Activated T-cell treated with anti-CD3 and anti-CD28 coated beads, Interleukin-2, amount 50 U/mL, for 4 hours (primary cell): ENCODE data around the gene ABCC3. TPM values are rescaled to one million over a fixed set of nuclear protein-coding genes. Genes with fewer than 3 reads are reported as not detected.

Experiments used
- ATAC-seq, 2 donors: fragments of 200-7000 bp; cut with Tn5 transposase; one replicate each; pipeline ENCODE4 v1.10.0; 2021
- DNase-seq: peaks from one replicate; pipeline ENCODE4 v3.0.0-alpha.2; 2020
- H3K27me3 Mint-ChIP-seq: one replicate; pipeline ENCODE4 v1.8.0; 2021; ENCODE audit warnings: low read depth, mixed read lengths
- H3K36me3 Mint-ChIP-seq: one replicate; pipeline ENCODE4 v1.8.0; 2022; ENCODE audit warnings: mixed read lengths; ENCODE audit not compliant: insufficient read depth
- H3K4me1 Mint-ChIP-seq: one replicate; pipeline ENCODE4 v1.8.0; 2021; ENCODE audit warnings: low read depth, mixed read lengths
- H3K4me3 Mint-ChIP-seq: one replicate; pipeline ENCODE4 v1.8.0; 2021; ENCODE audit warnings: mild to moderate bottlenecking, moderate library complexity, mixed read lengths
- H3K9me3 Mint-ChIP-seq: one replicate; pipeline ENCODE4 v1.8.0; 2021; ENCODE audit warnings: mixed read lengths
- total RNA-seq, 3 donors: library from RNA; stranded (reverse); gene quantifications; one replicate each; pipeline ENCODE4 v1.2.1, GENCODE V29; 2021

ABCC3 gene, protein sequence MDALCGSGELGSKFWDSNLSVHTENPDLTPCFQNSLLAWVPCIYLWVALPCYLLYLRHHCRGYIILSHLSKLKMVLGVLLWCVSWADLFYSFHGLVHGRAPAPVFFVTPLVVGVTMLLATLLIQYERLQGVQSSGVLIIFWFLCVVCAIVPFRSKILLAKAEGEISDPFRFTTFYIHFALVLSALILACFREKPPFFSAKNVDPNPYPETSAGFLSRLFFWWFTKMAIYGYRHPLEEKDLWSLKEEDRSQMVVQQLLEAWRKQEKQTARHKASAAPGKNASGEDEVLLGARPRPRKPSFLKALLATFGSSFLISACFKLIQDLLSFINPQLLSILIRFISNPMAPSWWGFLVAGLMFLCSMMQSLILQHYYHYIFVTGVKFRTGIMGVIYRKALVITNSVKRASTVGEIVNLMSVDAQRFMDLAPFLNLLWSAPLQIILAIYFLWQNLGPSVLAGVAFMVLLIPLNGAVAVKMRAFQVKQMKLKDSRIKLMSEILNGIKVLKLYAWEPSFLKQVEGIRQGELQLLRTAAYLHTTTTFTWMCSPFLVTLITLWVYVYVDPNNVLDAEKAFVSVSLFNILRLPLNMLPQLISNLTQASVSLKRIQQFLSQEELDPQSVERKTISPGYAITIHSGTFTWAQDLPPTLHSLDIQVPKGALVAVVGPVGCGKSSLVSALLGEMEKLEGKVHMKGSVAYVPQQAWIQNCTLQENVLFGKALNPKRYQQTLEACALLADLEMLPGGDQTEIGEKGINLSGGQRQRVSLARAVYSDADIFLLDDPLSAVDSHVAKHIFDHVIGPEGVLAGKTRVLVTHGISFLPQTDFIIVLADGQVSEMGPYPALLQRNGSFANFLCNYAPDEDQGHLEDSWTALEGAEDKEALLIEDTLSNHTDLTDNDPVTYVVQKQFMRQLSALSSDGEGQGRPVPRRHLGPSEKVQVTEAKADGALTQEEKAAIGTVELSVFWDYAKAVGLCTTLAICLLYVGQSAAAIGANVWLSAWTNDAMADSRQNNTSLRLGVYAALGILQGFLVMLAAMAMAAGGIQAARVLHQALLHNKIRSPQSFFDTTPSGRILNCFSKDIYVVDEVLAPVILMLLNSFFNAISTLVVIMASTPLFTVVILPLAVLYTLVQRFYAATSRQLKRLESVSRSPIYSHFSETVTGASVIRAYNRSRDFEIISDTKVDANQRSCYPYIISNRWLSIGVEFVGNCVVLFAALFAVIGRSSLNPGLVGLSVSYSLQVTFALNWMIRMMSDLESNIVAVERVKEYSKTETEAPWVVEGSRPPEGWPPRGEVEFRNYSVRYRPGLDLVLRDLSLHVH (N-terminal part only)
- under 1 TPM; 0.26 to 0.63 (median 0.49) TPM for total RNA-seq

DNA sequence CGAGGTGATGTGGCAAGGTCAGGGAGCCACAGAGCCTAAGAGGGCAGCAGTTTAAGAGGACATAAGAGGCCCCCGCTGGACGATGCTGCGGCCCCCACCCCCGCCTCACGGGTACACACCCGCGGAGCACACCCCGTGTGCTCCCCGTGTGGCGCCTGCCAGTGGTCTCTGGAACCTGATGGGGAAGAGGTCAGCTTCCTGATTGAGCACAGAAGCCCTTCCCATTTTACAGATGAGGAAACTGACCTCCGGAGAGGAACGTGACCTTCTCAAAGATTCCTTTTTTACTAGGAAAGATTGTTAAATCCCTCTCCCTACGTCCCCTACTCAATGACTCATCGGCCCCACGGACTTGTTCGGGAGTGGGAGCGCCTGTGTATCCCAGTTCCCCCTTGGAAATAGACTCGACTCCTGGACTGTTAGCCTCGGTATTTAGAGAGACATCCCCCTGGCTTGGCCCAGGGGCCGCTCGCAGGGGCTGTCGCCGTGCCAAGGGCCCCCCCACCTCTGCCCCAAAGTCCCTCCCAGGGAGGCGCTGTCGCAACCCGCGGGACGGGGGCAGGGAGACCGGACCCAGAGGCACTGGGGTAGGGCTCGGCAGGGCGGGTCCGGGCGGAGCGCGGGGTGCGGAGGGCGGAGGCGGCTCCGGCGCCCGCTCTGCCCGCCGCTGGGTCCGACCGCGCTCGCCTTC is at the start of gene ABCC3:
Gene ABCC3, plus strand, starts transcription at position 658 of the 691 bp plus-strand sequence. CDS start 56 bp downstream, outside the sequence.
- Mint-ChIP-seq H3K36me3 (no peaks in the 10 kb centered on the region), H3K4me3 (no peak within 1 kb of the TSS), H3K27me3 (peaks cover 84% of the 10 kb centered on the region), H3K4me1 (no peaks in the 10 kb centered on the region), H3K9me3 (no peaks in the 10 kb centered on the region)
- DNase-seq (no peak), ATAC-seq (peak; percentile 31 to 64)

DNA sequence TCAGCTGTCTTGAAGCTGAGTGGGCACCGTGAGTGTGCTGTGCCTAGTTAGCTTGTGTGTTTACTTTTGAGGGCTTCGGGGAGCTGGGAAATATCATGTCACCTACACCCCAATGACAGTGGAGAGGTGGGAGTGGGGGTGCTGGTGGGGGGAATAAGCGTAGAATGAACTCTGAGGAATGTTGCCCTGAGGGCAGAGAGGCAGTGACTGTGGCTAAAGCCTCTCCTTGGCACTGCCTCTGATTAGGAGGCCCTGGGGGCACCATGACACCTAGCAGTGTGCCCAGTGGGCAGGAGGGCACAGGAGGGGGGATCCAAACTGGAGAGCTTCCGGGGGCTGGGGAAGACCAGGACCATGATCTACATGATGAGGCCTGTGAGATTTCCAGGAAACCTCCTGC is 49.3 kb upstream of the ABCC3 start:
- no peaks in the 10 kb centered on the region for H3K9me3 Mint-ChIP-seq
- H3K4me3 Mint-ChIP-seq: no peak overlapping the region
- ATAC-seq (no peak), DNase-seq (no peak)
- peaks cover 6% of the 10 kb centered on the region for H3K27me3 Mint-ChIP-seq
- H3K4me1 Mint-ChIP-seq: no peaks in the 10 kb centered on the region
- no peaks in the 10 kb centered on the region for H3K36me3 Mint-ChIP-seq

- no peaks in the 10 kb centered on the region for H3K4me1 Mint-ChIP-seq
Observed at GRCh38 chr17:50585891-50586290, 48.8 kb upstream of the ABCC3 start.

DNA sequence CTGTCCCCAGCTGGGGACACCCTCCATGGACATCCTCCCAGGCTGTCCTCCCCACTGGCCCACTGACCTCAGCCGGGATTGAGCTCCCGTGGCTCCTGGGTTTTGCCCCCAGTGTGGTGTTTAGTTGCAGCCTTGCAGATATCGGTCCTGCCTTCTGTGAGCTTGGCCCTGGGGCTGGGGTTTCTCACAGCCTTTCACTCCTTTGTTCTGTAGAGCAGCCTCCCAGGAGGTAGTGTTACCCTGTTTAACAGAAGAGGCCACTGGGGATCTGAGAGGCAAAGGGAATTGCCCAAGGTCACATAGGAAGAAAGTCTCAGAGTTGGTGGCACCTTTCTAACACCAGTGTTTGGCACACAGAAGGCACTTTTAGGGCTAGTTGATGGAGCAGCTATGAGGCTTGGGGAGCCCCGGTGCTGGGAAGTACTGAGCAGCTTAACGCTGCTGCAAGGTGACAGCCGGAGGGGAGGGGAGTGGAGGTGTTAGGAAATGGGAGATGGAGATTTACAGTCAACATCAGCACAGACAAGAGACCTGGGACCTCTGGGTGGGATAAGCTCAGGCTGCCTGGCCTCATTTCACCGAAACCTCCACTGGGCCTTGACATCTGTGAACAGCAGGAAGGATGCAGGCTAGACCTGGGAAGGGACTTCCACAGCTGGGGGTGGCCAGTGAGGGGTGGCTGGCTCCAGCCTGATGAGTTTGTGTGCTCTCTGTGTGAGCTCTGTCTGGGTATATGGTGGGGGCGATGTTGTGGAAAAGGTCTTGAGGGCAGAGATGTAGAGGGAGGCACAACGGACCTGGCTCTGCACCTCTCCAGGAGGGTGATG is 48.0 kb upstream of the ABCC3 start:
- peaks cover 6% of the 10 kb centered on the region for H3K27me3 Mint-ChIP-seq
- no peak overlapping the region for H3K4me3 Mint-ChIP-seq
- no peaks in the 10 kb centered on the region for H3K36me3 Mint-ChIP-seq
- H3K9me3 Mint-ChIP-seq: no peaks in the 10 kb centered on the region
- no peaks in the 10 kb centered on the region for H3K4me1 Mint-ChIP-seq
- no peak for DNase-seq
- no peak for ATAC-seq

More at GRCh38 chr17:50585891-50586290, 48.8 kb upstream of the ABCC3 start:
- Mint-ChIP-seq H3K36me3 (no peaks in the 10 kb centered on the region), H3K4me3 (no peak overlapping the region), H3K9me3 (no peaks in the 10 kb centered on the region), H3K27me3 (peaks cover 6% of the 10 kb centered on the region)
- no peak for ATAC-seq
- no peak for DNase-seq

DNA sequence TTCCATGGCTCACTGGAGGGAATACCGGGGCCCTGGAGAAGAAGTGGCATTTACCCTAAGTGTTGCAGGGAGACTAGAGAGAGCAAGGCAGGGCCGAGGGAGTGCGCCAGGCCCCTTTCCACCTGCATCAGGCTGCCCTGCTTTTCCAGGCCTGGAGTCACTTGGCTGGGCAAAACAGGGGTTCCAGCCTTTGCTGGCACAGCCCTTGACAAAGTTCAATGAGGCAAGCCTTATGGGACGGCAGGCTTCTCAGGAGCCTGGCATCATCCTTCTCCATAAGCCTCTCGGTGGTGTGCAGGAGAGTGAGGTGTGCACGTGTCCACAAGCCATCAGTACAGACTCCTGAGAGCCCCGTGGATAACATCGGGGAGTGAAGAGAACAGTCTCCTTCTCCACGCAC is 47.1 kb upstream of the ABCC3 start:
- DNase-seq: no peak
- Mint-ChIP-seq H3K4me1 (no peaks in the 10 kb centered on the region), H3K27me3 (peaks cover 3% of the 10 kb centered on the region), H3K4me3 (no peak overlapping the region), H3K9me3 (no peaks in the 10 kb centered on the region), H3K36me3 (no peaks in the 10 kb centered on the region)
- ATAC-seq: no peak

- no peak overlapping the region for H3K4me3 Mint-ChIP-seq
- no peaks in the 10 kb centered on the region for H3K36me3 Mint-ChIP-seq
- DNase-seq (no peak), ATAC-seq (no peak)
- no peaks in the 10 kb centered on the region for H3K9me3 Mint-ChIP-seq
- H3K4me1 Mint-ChIP-seq: no peaks in the 10 kb centered on the region
- peaks cover 2% of the 10 kb centered on the region for H3K27me3 Mint-ChIP-seq
Observed at GRCh38 chr17:50588391-50589049, 46.2 kb upstream of the ABCC3 start.

DNA sequence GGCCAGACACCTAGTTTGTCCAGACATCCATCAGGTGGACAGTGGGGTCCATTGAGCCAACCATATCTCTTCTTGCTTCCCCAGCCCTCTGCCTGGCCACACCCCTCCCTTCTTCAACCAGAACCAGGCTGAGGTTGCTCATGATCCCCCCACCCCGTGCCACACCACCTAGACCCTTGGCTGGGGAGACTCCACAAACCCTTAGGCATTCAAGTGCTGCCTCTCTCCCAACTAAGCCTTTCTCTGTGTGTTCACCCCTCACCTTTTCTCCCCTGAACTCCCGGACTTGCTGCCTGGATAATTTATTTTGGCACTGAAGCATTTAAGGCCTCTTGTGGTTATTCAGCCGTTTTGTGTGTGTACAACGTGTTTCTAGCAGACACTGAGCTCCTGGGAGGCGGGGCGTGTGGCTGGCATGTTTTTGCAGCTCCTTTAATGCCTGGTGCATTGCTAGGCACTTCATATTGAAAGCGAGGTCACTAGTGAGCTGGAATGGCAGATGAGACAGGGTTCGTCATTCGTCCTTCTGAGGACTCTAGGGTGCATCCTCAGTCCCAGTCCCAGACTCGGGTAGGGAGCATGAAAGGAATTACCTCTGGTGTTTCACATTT is 45.5 kb upstream of the ABCC3 start:
- peaks cover 2% of the 10 kb centered on the region for H3K27me3 Mint-ChIP-seq
- DNase-seq (no peak), ATAC-seq (no peak)
- no peaks in the 10 kb centered on the region for H3K4me1 Mint-ChIP-seq
- H3K36me3 Mint-ChIP-seq: no peaks in the 10 kb centered on the region
- H3K4me3 Mint-ChIP-seq: no peak overlapping the region
- no peaks in the 10 kb centered on the region for H3K9me3 Mint-ChIP-seq

DNA sequence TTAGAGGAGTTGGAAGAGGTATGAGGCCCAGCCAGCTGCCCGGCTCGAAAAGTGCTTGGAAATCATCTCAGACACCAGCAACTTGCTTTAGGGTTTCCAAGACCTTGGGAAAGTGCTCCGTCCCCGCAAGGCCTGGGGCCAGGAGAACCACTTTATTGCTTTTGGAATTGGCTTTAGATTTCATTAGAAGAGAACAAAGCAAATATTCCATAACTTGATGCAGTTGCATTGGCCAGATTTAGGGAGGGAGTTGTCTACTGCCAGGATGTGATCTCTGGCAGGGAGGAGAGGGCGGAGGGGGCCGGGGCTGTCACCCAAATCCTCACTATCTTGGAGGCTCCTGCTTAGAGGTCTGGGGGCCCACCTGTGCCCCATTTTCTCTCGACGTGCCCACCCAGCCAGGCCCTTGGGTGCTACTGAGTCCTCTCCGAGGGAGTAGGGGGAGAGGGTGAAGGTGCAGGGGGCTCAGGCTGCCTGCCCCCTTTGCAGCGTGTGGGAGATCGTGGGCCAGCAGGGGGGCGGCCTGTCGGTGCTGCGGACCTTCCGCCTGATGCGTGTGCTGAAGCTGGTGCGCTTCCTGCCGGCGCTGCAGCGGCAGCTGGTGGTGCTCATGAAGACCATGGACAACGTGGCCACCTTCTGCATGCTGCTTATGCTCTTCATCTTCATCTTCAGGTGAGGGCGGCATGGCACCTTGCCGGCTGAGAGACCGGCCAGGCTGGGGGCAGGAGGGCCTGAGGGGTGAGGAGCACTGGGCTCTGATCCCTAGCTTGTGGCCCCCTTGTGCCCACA is 43.5 kb upstream of the ABCC3 start:
- Mint-ChIP-seq H3K9me3 (no peaks in the 10 kb centered on the region), H3K4me3 (no peak overlapping the region), H3K27me3 (peaks cover 2% of the 10 kb centered on the region), H3K4me1 (no peaks in the 10 kb centered on the region), H3K36me3 (no peaks in the 10 kb centered on the region)
- DNase-seq (no peak), ATAC-seq (no peak)

DNA sequence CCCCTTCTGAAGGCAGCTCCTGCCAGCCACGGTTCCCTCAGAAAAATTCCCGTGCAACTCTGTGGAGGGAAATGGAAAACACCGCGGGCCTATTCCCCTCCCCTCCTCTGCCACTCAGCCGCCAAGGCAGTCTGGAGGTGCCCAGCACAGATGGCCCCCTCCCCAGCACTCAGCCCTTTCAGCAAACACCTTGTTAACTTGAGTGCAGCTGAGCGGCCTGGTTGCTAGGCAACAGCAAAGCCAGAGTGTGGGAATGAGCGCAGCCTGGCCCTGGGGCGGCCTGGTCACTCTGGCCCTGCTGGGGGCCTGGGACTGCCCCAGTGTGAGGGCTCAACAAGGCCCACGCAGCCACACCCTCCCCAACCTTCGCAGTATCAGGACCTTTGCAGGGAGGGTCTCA is 41.4 kb upstream of the ABCC3 start:
- Mint-ChIP-seq H3K27me3 (peaks cover 2% of the 10 kb centered on the region), H3K4me3 (no peak overlapping the region), H3K9me3 (no peaks in the 10 kb centered on the region), H3K36me3 (no peaks in the 10 kb centered on the region), H3K4me1 (no peaks in the 10 kb centered on the region)
- ATAC-seq: no peak
- no peak for DNase-seq

DNA sequence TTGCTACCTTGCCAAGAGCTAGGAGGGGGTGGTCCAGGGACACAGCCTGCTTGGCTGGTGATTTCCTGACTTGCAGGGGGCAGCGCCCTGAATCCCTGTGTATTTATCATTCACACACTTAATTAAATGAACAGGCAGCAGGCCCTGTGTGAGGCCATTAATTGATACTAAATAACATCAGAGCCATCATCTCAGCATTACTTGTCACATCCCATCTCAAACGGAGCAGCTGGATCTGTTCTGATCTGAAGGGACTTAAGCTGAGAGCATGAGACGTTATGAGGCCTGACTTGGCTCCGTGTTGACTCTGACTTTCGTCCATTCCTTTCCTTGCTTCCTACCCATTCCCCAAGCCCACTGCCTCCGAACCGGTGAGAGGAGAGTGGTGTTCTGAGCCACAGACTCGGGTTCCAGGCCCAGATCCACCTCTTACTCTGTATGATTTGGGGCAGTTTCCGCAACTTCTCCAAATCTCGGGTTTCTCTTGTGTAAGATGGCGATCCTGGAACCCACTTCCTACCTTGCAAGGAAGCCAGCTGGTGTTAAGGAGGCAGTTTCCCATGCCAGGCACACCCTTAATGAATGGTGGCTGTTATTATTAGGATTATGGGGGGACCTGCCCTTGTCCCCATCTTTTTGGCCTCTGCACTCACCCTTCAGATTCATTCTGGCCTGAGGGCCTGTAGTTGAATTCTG is 40.4 kb upstream of the ABCC3 start:
- Mint-ChIP-seq H3K4me3 (no peak overlapping the region), H3K27me3 (peaks cover 2% of the 10 kb centered on the region), H3K4me1 (no peaks in the 10 kb centered on the region), H3K36me3 (no peaks in the 10 kb centered on the region), H3K9me3 (no peaks in the 10 kb centered on the region)
- DNase-seq: no peak
- ATAC-seq: no peak

DNA sequence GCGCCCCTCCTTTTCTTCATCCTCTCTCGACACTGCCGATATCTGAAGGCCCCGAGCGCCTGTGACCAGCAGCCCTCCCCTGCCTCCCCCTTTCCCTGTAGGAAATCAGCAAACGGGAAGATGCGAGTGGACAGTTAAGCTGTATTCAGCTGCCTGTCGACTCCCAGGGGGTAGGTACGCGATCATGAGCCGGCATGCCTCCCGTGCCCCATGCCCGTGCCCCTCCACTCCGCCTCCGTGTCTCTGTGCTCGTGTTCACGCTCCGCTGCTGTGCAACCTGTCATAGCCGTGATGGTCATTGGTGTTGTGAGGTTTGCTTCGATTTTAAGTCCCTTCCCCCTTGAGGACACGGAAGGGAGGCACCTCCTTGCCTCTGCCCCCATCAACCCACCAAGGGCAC is 39.8 kb upstream of the ABCC3 start:
- Mint-ChIP-seq H3K4me3 (no peak overlapping the region), H3K9me3 (no peaks in the 10 kb centered on the region), H3K36me3 (no peaks in the 10 kb centered on the region), H3K4me1 (no peaks in the 10 kb centered on the region), H3K27me3 (peaks cover 2% of the 10 kb centered on the region)
- ATAC-seq: no peak
- DNase-seq: no peak
